Type B pancreatic cell (in vitro differentiated cells): ENCODE measurements around the gene CACNA1C. TPM values are rescaled to one million over a fixed set of nuclear protein-coding genes. Genes with fewer than 3 reads are reported as not detected.

ENCODE experiments used
- DNase-seq: peaks from one replicate; pipeline ENCODE4 v3.0.0; 2021; ENCODE audit warnings: mixed read lengths; ENCODE audit not compliant: unreplicated experiment; ENCODE audit errors: extremely low spot score
- H3K27ac Mint-ChIP-seq: 2 replicates; pipeline ENCODE4 v1.8.0; 2021; ENCODE audit warnings: mild to moderate bottlenecking, mixed read lengths
- H3K27me3 Mint-ChIP-seq: 2 replicates; pipeline ENCODE4 v1.8.0; 2021; ENCODE audit warnings: mixed read lengths
- H3K36me3 Mint-ChIP-seq: 2 replicates; pipeline ENCODE4 v1.8.0; 2021; ENCODE audit warnings: mixed read lengths
- H3K4me1 Mint-ChIP-seq: one replicate; pipeline ENCODE4 v1.8.0; 2021; ENCODE audit warnings: mixed read lengths; ENCODE audit not compliant: unreplicated experiment
- H3K4me3 Mint-ChIP-seq: 2 replicates; pipeline ENCODE4 v1.8.0; 2021; ENCODE audit warnings: mild to moderate bottlenecking, mixed read lengths
- H3K9me3 Mint-ChIP-seq: 2 replicates; pipeline ENCODE4 v1.8.0; 2021; ENCODE audit warnings: mixed read lengths
- CTCF ChIP-seq: fragments of 200-600 bp; sonication (generic); conservative IDR thresholded peaks from 2 replicates; pipeline ENCODE4 v1.5.0; 2021; ENCODE audit warnings: antibody characterized with exemption, mild to moderate bottlenecking
- total RNA-seq: library from RNA; stranded (reverse); gene quantifications from 2 replicates; pipeline ENCODE4 v1.2.1, GENCODE V29; 2021; ENCODE audit warnings: low replicate concordance

The CACNA1C gene
- total RNA-seq, 1 donor from 2014 or later = 14.3 TPM

GRCh38 chr12:2068653-2069052, 15.9 kb downstream of the CACNA1C start:
- DNase-seq = no peak
- no peak overlapping the region for H3K27ac Mint-ChIP-seq
- no peak for TF ChIP-seq CTCF
- H3K36me3 Mint-ChIP-seq = peaks cover 29% of the 10 kb centered on the region
- H3K9me3 Mint-ChIP-seq = peaks cover 6% of the 10 kb centered on the region
- H3K27me3 Mint-ChIP-seq = peaks cover 23% of the 10 kb centered on the region
- H3K4me1 Mint-ChIP-seq = no peaks in the 10 kb centered on the region
- no peak overlapping the region for H3K4me3 Mint-ChIP-seq

DNA sequence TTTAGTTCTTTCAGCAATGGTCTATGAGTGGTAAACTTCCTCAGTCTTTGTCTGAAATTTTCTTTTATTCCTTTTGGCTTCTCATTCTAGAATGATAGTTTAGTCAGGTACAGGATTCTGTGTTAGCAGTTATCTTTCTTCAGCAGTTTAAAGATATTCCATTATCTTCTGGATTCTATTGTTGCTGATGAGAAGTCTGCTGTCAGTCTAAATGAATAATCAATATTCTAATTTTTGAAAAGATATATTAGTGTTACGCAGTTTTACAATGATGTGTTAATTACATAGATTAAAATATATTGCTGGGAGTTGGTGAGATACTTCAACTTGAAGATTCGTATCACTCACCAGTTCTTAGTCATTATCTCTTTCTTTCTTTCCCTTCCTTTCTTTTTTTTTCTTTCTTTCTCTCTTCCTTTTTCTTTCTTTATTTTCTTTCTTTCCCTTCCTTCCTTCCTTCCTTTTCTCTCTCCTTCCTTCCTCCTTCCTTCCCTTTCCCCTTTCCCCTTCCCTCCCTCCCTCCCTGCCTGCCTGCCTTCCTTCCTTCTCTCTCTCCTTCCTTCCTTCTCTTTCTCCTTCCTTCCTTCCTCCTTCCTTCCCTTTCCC, 17.8 kb downstream of the CACNA1C start:
- Mint-ChIP-seq H3K27me3 (peaks cover 13% of the 10 kb centered on the region), H3K4me1 (no peaks in the 10 kb centered on the region), H3K27ac (no peak overlapping the region), H3K9me3 (peaks cover 12% of the 10 kb centered on the region), H3K36me3 (peaks cover 25% of the 10 kb centered on the region), H3K4me3 (no peak overlapping the region)
- TF ChIP-seq CTCF = no peak
- no peak for DNase-seq

GRCh38 chr12:2074792-2075191, 22.0 kb downstream of the CACNA1C start:
- no peak for TF ChIP-seq CTCF
- H3K4me1 Mint-ChIP-seq = no peaks in the 10 kb centered on the region
- H3K36me3 Mint-ChIP-seq = peaks cover 31% of the 10 kb centered on the region
- DNase-seq = no peak
- H3K27me3 Mint-ChIP-seq = peaks cover 4% of the 10 kb centered on the region
- no peak overlapping the region for H3K4me3 Mint-ChIP-seq
- H3K9me3 Mint-ChIP-seq = peaks cover 19% of the 10 kb centered on the region
- H3K27ac Mint-ChIP-seq = no peak overlapping the region

DNA sequence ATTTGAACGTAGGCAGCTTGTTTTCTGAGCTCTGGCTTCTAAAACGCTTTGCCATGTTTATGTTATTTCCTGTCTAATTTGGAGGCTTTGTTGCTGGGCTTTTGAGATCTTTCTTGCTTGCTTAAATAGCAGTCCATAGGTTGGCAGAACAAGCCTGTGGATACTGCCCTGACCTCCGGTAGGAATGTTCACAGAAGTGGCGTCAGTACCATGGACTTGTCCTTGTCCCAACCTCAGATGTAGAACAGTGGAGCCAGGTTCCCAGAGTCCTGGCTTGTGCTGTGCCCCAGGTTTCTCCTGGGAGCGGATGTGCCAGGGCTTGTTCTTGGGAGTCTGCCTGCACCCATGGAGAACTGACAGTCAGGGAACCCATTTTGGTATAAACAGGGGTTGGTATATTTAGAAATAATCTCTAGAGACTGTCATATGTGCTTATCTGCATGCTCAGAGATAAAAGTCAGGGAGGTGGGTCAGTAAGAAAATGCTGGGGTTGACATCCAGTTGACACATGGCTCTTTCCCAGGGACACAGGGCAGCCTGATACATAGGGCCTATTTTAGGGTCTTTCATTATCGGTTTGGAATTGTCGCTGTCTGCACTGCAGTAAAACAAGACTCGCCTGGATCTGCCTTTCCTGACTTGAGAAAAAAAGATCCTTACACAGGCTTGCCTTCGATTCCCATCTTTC, 22.9 kb downstream of the CACNA1C start:
- H3K27ac Mint-ChIP-seq = no peak overlapping the region
- TF ChIP-seq CTCF = no peak
- DNase-seq = no peak
- H3K4me3 Mint-ChIP-seq = no peak overlapping the region
- peaks cover 31% of the 10 kb centered on the region for H3K36me3 Mint-ChIP-seq
- H3K4me1 Mint-ChIP-seq = no peaks in the 10 kb centered on the region
- peaks cover 4% of the 10 kb centered on the region for H3K27me3 Mint-ChIP-seq
- H3K9me3 Mint-ChIP-seq = peaks cover 16% of the 10 kb centered on the region

- Mint-ChIP-seq H3K4me1 (no peaks in the 10 kb centered on the region), H3K9me3 (peaks cover 19% of the 10 kb centered on the region), H3K36me3 (peaks cover 30% of the 10 kb centered on the region), H3K27me3 (peaks cover 4% of the 10 kb centered on the region), H3K27ac (no peak overlapping the region), H3K4me3 (no peak overlapping the region)
- TF ChIP-seq CTCF = no peak
- DNase-seq = no peak
Measured at GRCh38 chr12:2076196-2076570, 23.4 kb downstream of the CACNA1C start.
